Stimulated activated CD4-positive, alpha-beta T cell treated with anti-CD3 and anti-CD28 coated beads, Interleukin-12 subunit alpha, Interleukin-12 subunit beta, amount 100 ng/mL, for 24 hours (primary cell): ENCODE data around the gene PHKA1.
"Not testable (repeated sequence)": the region's sequence is repeated elsewhere in the genome, so short reads cannot be mapped to it uniquely, and the experiment has no call there.

Experiments
- DNase-seq, 2 experiments: peaks; one replicate each; pipeline ENCODE4 v3.0.0-alpha.2; 2020; ENCODE audit warnings: low read depth in 2 of 2

The PHKA1 gene

GRCh38 chrX:72666451-72666850 is 47.7 kb downstream of the PHKA1 start:
- no peak for DNase-seq

GRCh38 chrX:72663737-72664136 is 50.4 kb downstream of the PHKA1 start:
- DNase-seq, result no peak

GRCh38 chrX:72662020-72662747 is 51.9 kb downstream of the PHKA1 start:
- DNase-seq, result no peak

GRCh38 chrX:72659723-72660122 is 54.4 kb downstream of the PHKA1 start:
- no peak for DNase-seq

GRCh38 chrX:72652082-72652481 is 62.0 kb downstream of the PHKA1 start:
- DNase-seq, result no peak

- DNase-seq, result no peak
These were observed 69.2 kb downstream of the PHKA1 start for GRCh38 chrX:72644946-72645345.

GRCh38 chrX:72641611-72642010 is 72.5 kb downstream of the PHKA1 start:
- no peak for DNase-seq

GRCh38 chrX:72635930-72636329 is 78.2 kb downstream of the PHKA1 start:
- DNase-seq, result no peak

- DNase-seq, result no peak
These were observed 79.8 kb downstream of the PHKA1 start for GRCh38 chrX:72634331-72634730.

GRCh38 chrX:72630185-72630584 is 83.9 kb downstream of the PHKA1 start:
- no peak for DNase-seq

- DNase-seq, result no peak
These were observed 89.9 kb downstream of the PHKA1 start for GRCh38 chrX:72624194-72624593.

- no peak for DNase-seq
These were observed 92.3 kb downstream of the PHKA1 start for GRCh38 chrX:72621625-72622485.

GRCh38 chrX:72621163-72621562 is 92.9 kb downstream of the PHKA1 start:
- no peak for DNase-seq

GRCh38 chrX:72620550-72621145 is 93.5 kb downstream of the PHKA1 start:
- DNase-seq, result peak in 1 of 2 experiments; percentile 24

GRCh38 chrX:72609313-72609712 is 104.8 kb downstream of the PHKA1 start:
- no peak for DNase-seq

- no peak for DNase-seq
These were observed 109.4 kb downstream of the PHKA1 start for GRCh38 chrX:72604705-72605104.

GRCh38 chrX:72604112-72604511 is 110.0 kb downstream of the PHKA1 start:
- no peak for DNase-seq

- DNase-seq, result not testable (repeated sequence)
These were observed 123.1 kb downstream of the PHKA1 start for GRCh38 chrX:72591038-72591437.

- DNase-seq, result no peak
These were observed 129.9 kb downstream of the PHKA1 start for GRCh38 chrX:72584163-72584562.

GRCh38 chrX:72576141-72576894 is 137.8 kb downstream of the PHKA1 start:
- DNase-seq, result no peak

GRCh38 chrX:72573158-72573511 is 141.0 kb downstream of the PHKA1 start:
- no peak for DNase-seq
